A673 (cell line): ENCODE measurements around the gene CRIP1.

ENCODE experiments used
- CTCF ChIP-seq: fragments of 300-800, 200-600 bp; sonication (generic); conservative IDR thresholded peaks from 2 replicates; pipeline ENCODE4 v1.5.1; 2017; ENCODE audit warnings: low read depth, mild to moderate bottlenecking, antibody characterized with exemption, low read length, moderate library complexity, mixed read lengths
- EZH2 ChIP-seq: fragments of 200-600 bp; sonication (generic); IDR thresholded peaks from 2 replicates; pipeline ENCODE4 v1.6.1; 2017; ENCODE audit warnings: borderline replicate concordance, low read depth, mild to moderate bottlenecking, mixed read lengths, antibody characterized with exemption, low read length; ENCODE audit not compliant: poor library complexity, severe bottlenecking

GRCh38 chr14:105476097-105476830 is 10.4 kb upstream of the CRIP1 start:
- TF ChIP-seq CTCF (no peak), EZH2 (no peak)
